Nephron progenitor cell (in vitro differentiated cells): ENCODE results near the gene RASGEF1C.

Experiments
- DNase-seq: peaks from one replicate; pipeline ENCODE4 v3.0.0; 2021
- H3K27ac Mint-ChIP-seq: 2 replicates; pipeline ENCODE4 v1.8.0; 2021; ENCODE audit warnings: mild to moderate bottlenecking, moderate library complexity, mixed read lengths
- H3K27me3 Mint-ChIP-seq: 2 replicates; pipeline ENCODE4 v1.8.0; 2021; ENCODE audit warnings: mild to moderate bottlenecking, low read depth, mixed read lengths; ENCODE audit not compliant: poor library complexity
- H3K36me3 Mint-ChIP-seq: 2 replicates; pipeline ENCODE4 v1.8.0; 2021; ENCODE audit warnings: low read depth, mixed read lengths
- H3K4me1 Mint-ChIP-seq: 2 replicates; pipeline ENCODE4 v1.8.0; 2021; ENCODE audit warnings: mixed read lengths
- H3K4me3 Mint-ChIP-seq: 2 replicates; pipeline ENCODE4 v1.8.0; 2021; ENCODE audit warnings: mild to moderate bottlenecking, moderate library complexity, mixed read lengths
- H3K9me3 Mint-ChIP-seq: 2 replicates; pipeline ENCODE4 v1.8.0; 2021; ENCODE audit warnings: mild to moderate bottlenecking, moderate library complexity, mixed read lengths
- CTCF ChIP-seq: fragments of 200-600 bp; sonication (generic); IDR thresholded peaks from 2 replicates; pipeline ENCODE4 v1.5.0; 2021; ENCODE audit warnings: antibody characterized with exemption

The RASGEF1C gene

DNA sequence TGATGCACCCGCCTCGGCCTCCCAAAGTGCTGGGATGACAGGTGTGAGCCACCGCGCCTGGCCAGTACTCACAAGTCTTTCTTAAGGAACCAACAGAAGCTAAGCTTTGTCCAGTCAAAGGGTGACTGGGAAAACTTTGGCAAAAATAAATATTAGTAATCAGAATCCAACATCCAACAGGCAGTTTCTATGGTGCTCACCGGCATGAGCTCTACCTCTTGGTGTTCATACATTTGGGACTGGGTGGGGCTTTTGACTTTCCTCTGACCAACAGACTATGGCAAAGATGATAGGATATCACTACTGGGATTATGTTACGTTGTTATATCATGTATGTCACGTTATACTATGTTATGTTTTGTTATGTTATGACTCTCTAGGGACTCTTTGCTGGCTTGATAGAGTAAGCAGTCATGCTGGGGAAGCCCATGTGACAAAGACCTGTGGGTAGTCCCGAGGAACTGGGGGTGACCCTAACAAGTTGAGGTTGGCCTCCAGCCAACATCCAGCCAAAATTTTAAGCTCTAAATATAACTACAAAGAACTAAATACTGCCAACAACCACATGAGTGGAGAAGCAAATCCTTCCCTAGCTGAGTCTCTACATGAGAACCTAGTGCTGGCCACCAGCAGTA lies 6.0 kb downstream of the RASGEF1C start:
- Mint-ChIP-seq H3K9me3 (no peaks in the 10 kb centered on the region), H3K4me3 (no peak overlapping the region), H3K27me3 (peaks cover 24% of the 10 kb centered on the region), H3K4me1 (peaks cover under 1% of the 10 kb centered on the region), H3K36me3 (no peaks in the 10 kb centered on the region), H3K27ac (no peak overlapping the region)
- no peak for DNase-seq
- no peak for TF ChIP-seq CTCF

- peak; percentile 35 for TF ChIP-seq CTCF
- DNase-seq = no peak
- Mint-ChIP-seq H3K27me3 (peaks cover 9% of the 10 kb centered on the region), H3K27ac (no peak overlapping the region), H3K4me3 (no peak overlapping the region), H3K4me1 (no peaks in the 10 kb centered on the region), H3K9me3 (no peaks in the 10 kb centered on the region), H3K36me3 (no peaks in the 10 kb centered on the region)
These were observed 7.7 kb downstream of the RASGEF1C start for GRCh38 chr5:180201051-180201987.

GRCh38 chr5:180199390-180199789 lies 9.6 kb downstream of the RASGEF1C start:
- DNase-seq = no peak
- no peaks in the 10 kb centered on the region for H3K36me3 Mint-ChIP-seq
- no peaks in the 10 kb centered on the region for H3K9me3 Mint-ChIP-seq
- H3K27ac Mint-ChIP-seq = no peak overlapping the region
- peaks cover 2% of the 10 kb centered on the region for H3K4me1 Mint-ChIP-seq
- TF ChIP-seq CTCF = no peak
- no peak overlapping the region for H3K4me3 Mint-ChIP-seq
- peaks cover 8% of the 10 kb centered on the region for H3K27me3 Mint-ChIP-seq

- no peak for DNase-seq
- Mint-ChIP-seq H3K27ac (no peak overlapping the region), H3K27me3 (peaks cover 3% of the 10 kb centered on the region), H3K36me3 (no peaks in the 10 kb centered on the region), H3K9me3 (peaks cover 8% of the 10 kb centered on the region), H3K4me1 (peaks cover 11% of the 10 kb centered on the region), H3K4me3 (no peak overlapping the region)
- no peak for TF ChIP-seq CTCF
These were observed 10.8 kb downstream of the RASGEF1C start for GRCh38 chr5:180198208-180198607.

- peaks cover 9% of the 10 kb centered on the region for H3K9me3 Mint-ChIP-seq
- H3K4me3 Mint-ChIP-seq = no peak overlapping the region
- no peaks in the 10 kb centered on the region for H3K27me3 Mint-ChIP-seq
- no peak for DNase-seq
- H3K27ac Mint-ChIP-seq = no peak overlapping the region
- peaks cover 11% of the 10 kb centered on the region for H3K4me1 Mint-ChIP-seq
- H3K36me3 Mint-ChIP-seq = no peaks in the 10 kb centered on the region
- TF ChIP-seq CTCF = no peak
These were observed 11.9 kb downstream of the RASGEF1C start for GRCh38 chr5:180197016-180197702.
